GM18505 (cell line): ENCODE data around the gene MICAL3.

Experiments used
- ATAC-seq: cut with Tn5 transposase; IDR thresholded peaks from one replicate; pipeline ENCODE4 v1.9.1; 2021; ENCODE audit not compliant: unreplicated experiment
- POLR2A ChIP-seq: IDR thresholded peaks from 4 replicates; pipeline ENCODE4 v1.6.1; 2011; ENCODE audit warnings: borderline replicate concordance; ENCODE audit not compliant: insufficient read depth, insufficient read length; ENCODE audit errors: extremely low read depth

The MICAL3 gene

DNA sequence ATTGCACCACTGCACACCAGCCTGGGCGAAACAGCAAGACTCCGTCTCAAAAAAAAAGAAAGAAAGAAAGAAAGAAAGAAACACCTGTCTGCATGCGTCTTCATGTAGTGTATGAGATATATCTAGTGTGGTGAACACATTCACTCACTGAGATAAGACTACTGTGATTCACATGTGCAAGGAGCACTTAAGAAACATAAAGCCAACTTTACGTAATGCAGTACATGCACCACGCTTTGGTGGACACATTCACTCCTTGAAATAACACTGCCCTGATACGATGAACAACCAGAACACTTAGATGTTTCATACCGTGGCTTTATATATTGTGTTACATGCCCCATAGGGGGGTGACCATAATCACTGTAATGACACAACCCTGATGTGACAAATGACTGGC lies 96.0 kb downstream of the MICAL3 start:
- no peak for TF ChIP-seq POLR2A
- ATAC-seq: no peak

DNA sequence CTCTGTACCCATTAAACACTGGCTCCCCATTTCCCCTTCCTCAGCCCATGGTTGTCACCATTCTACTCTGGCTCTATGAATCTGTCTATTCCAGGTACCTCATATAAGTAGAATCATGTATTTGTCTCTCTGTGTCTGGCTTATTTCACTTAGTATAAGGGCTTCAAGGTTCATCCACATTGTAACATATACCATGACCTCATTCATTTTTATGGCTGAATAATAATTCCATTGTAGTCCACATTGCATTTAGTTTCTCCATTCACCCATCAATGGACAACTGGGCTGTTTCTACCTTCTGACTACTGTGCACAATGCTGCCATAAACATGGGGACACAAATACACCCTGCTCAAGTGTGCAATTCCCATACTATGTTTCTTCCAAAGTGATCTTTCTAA lies 97.3 kb downstream of the MICAL3 start:
- TF ChIP-seq POLR2A: no peak
- no peak for ATAC-seq

- no peak for ATAC-seq
- no peak for TF ChIP-seq POLR2A
Observed at GRCh38 chr22:17926516-17926915, 97.8 kb downstream of the MICAL3 start.

GRCh38 chr22:17925431-17925841 lies 98.9 kb downstream of the MICAL3 start:
- ATAC-seq: no peak
- TF ChIP-seq POLR2A: no peak

DNA sequence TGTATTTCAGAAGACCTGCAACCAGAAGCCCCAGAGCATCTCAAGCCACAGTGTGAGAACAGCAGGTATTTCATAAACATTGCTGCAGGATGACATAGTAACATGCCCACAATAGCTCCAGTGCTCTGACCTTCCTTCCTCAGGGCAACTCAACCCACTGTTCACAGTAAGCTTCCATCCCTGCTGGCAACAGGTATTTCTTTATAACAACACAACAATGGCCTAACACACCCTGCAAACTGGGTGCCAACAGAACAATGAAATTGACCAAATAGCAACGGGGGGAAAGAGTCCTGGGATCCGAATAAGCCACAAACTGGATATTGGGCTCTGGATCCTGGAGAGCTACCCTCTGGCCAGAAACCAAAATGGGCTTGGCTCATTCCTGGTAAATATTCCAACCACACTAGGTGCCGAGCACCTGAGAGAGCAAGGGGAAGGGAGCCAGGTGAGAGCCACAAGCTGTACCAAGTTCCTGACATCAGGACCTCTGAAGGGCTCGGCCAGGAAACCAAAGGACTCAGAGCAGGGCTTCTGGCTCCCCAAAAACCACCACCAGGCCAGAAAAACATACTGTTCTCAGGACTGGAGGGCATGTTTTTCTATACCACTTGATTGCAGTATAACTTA lies 99.5 kb downstream of the MICAL3 start:
- no peak for ATAC-seq
- no peak for TF ChIP-seq POLR2A

GRCh38 chr22:17924076-17924475 lies 100.3 kb downstream of the MICAL3 start:
- TF ChIP-seq POLR2A: no peak
- no peak for ATAC-seq

GRCh38 chr22:17922925-17923903 lies 101.1 kb downstream of the MICAL3 start:
- TF ChIP-seq POLR2A: no peak
- ATAC-seq: no peak

DNA sequence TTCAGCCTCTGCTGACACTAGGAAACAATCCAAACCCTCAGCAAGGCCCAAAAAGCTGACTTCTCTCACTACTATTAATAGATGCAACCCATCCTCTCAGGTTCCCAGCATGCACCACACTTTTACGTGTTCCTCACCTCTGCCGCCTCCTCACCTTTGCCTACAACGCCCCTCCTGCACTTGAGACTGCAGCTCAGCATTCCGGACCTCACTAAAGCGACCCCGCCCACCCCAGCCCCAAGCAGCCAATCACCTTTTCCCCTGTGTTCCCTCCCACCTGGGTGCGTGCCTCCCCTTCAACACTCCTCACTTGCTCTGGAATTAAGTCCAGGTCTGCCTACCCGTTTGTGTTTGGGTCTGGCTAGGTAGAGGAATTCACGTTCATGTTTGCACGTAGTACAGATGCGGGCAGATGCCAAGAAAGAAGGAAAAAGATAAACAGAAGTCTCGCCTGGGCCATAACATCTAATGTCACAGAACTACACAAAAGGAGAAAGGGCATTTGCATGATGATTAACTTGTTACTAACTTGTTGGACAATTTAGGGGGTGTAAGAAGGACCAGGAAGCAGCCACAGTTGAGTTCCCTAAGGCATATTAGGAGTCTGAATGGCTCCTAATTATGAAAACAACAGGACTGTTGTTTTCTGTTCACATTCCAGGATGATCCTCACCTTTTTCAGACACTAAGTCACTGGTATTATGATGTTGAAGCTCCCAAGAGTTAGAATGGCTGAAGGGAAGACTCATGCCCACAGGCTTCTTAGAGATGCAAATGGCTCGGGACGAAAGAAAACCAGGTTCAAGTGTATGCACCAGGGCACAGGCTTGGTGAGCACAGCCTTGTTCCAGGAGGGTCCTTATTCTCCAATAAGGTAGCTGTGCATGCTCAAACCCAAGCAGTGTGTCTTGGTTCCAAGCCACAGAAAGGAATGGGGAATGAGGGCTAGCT lies 102.2 kb downstream of the MICAL3 start:
- TF ChIP-seq POLR2A: no peak
- ATAC-seq: no peak

DNA sequence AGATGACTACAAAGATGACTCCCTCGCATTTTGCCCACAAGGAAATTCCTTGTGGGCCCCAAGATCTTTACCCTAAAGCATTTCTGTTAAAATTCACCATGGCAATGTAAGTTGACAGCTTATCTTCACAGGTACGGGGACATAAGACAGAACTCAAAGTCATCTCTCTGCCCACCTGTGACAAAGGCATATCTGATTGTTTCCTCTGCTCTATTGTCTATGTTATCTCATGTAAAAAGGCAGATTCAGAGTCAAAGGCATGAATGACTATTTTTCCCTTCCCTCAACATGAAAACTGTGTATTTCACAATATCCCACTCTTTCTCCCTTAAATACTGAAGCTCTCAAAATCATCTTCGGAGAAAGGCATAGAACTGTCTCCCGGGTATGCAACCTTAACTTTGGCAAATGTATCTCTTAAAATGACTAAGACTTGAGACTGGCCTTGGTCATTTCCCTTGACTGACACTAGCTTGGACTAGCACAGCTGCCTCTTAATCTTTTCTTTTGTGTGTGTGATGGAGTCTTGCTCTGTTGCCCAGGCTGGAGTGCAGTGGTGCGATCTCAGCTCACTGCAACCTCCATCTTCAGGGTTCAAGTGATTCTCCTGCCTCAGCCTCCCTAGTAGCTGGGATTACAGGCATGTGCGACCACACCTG lies 103.2 kb downstream of the MICAL3 start:
- ATAC-seq: no peak
- TF ChIP-seq POLR2A: no peak

DNA sequence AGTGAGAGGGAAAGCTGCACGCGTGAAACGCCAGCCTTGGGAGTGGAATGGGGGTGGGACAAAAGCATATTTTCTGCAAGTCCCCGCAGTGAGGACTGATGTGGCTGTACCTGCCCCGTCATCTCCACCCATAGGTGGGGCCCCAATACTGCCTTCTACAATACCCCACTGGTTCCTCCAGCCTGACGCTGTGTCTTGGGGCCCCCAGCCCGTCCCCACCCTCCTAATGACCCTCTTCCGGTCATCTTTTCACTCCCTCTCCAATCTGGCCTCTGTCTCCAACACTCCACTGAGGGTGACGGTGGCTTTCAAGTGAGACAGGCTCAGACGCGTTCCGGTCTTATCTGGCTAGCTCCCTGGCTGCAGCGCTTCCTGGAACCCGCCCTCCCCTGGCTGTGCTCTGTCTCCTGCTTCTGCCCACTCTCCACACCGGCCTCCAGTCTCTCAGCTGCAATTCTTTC lies 104.2 kb downstream of the MICAL3 start:
- ATAC-seq: no peak
- TF ChIP-seq POLR2A: no peak

- no peak for TF ChIP-seq POLR2A
- ATAC-seq: no peak
Observed at GRCh38 chr22:17919276-17920144, 104.9 kb downstream of the MICAL3 start.

- no peak for TF ChIP-seq POLR2A
- ATAC-seq: no peak
Observed at GRCh38 chr22:17918840-17919239, 105.5 kb downstream of the MICAL3 start.
